GM23338 (cell line): Measurements from ENCODE around the gene HS1BP3.

ENCODE experiments used
- CREB1 ChIP-seq: fragments of 250-450 bp; sonication (Bioruptor Pico); IDR thresholded peaks from 2 replicates; pipeline ENCODE4 v1.5.0; 2020; ENCODE audit warnings: low read depth, mild to moderate bottlenecking, moderate library complexity
- EZH2 ChIP-seq: fragments of 200-600 bp; sonication (generic); IDR thresholded peaks from one replicate; pipeline ENCODE4 v1.8.0; 2017; ENCODE audit warnings: antibody characterized with exemption, mild to moderate bottlenecking, low read depth; ENCODE audit not compliant: unreplicated experiment
- EZH2phosphoT487 ChIP-seq: fragments of 200-600 bp; sonication (generic); IDR thresholded peaks from one replicate; pipeline ENCODE4 v1.8.1; 2018; ENCODE audit warnings: antibody characterized with exemption; ENCODE audit not compliant: unreplicated experiment
- JUNB ChIP-seq: IDR thresholded peaks from one replicate; pipeline ENCODE4 v1.6.1; 2016; ENCODE audit warnings: antibody characterized with exemption; ENCODE audit not compliant: unreplicated experiment
- NANOG ChIP-seq: IDR thresholded peaks from 2 replicates; pipeline ENCODE4 v1.6.1; 2016; ENCODE audit warnings: antibody characterized with exemption, borderline replicate concordance
- POLR2AphosphoS5 ChIP-seq: IDR thresholded peaks from 2 replicates; pipeline ENCODE4 v1.6.1; 2016; ENCODE audit warnings: antibody characterized with exemption, low read depth
- STAT1 ChIP-seq: IDR thresholded peaks from one replicate; pipeline ENCODE4 v1.6.1; 2016; ENCODE audit warnings: antibody characterized with exemption; ENCODE audit not compliant: unreplicated experiment
- TF ChIP-seq, protein P1 (sequence below), 2 experiments: fragments of 200-600 bp in 1 of 2; sonication (generic) in 1 of 2; conservative IDR thresholded peaks; 2 replicates each; pipeline versions ENCODE4 v1.5.1 to v1.6.1; 2016 to 2017; ENCODE audit warnings: antibody characterized with exemption in 2 of 2, low read depth in 2 of 2, mild to moderate bottlenecking in 2 of 2, moderate library complexity in 1 of 2
- TF ChIP-seq, protein P2 (sequence below): IDR thresholded peaks from one replicate; pipeline ENCODE4 v1.6.1; 2018; ENCODE audit warnings: antibody characterized with exemption; ENCODE audit not compliant: unreplicated experiment
- TF ChIP-seq, protein P3 (sequence below): IDR thresholded peaks from 2 replicates; pipeline ENCODE4 v1.6.1; 2016; ENCODE audit warnings: antibody characterized with exemption

DNA sequence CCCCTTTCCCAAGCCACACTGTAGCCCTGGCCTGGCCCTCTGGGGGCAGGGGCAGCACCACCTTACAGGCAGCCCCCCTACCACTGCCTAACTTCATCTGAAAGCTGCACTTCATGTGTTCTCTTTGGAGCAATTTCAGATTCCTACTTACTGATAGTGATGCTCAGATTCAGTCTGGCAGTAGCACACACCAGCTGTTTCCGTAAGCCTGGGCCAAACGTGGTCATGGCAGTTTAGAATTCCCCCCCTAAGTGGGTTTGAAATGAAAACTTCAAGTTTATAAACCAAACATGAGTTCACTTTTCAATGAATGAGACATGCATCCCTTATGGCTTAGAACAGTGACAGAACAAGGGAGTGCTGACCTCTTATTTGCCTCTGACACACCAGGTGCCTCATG lies 45.5 kb upstream of the HS1BP3 start:
- TF ChIP-seq, protein P1, sequence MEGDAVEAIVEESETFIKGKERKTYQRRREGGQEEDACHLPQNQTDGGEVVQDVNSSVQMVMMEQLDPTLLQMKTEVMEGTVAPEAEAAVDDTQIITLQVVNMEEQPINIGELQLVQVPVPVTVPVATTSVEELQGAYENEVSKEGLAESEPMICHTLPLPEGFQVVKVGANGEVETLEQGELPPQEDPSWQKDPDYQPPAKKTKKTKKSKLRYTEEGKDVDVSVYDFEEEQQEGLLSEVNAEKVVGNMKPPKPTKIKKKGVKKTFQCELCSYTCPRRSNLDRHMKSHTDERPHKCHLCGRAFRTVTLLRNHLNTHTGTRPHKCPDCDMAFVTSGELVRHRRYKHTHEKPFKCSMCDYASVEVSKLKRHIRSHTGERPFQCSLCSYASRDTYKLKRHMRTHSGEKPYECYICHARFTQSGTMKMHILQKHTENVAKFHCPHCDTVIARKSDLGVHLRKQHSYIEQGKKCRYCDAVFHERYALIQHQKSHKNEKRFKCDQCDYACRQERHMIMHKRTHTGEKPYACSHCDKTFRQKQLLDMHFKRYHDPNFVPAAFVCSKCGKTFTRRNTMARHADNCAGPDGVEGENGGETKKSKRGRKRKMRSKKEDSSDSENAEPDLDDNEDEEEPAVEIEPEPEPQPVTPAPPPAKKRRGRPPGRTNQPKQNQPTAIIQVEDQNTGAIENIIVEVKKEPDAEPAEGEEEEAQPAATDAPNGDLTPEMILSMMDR (conservative IDR thresholded peaks at IDR 0.05; ENCODE audit: low read depth in 2 of 2), result no peak
- no peak for TF ChIP-seq EZH2
- no peak for TF ChIP-seq POLR2AphosphoS5
- TF ChIP-seq, protein P2, sequence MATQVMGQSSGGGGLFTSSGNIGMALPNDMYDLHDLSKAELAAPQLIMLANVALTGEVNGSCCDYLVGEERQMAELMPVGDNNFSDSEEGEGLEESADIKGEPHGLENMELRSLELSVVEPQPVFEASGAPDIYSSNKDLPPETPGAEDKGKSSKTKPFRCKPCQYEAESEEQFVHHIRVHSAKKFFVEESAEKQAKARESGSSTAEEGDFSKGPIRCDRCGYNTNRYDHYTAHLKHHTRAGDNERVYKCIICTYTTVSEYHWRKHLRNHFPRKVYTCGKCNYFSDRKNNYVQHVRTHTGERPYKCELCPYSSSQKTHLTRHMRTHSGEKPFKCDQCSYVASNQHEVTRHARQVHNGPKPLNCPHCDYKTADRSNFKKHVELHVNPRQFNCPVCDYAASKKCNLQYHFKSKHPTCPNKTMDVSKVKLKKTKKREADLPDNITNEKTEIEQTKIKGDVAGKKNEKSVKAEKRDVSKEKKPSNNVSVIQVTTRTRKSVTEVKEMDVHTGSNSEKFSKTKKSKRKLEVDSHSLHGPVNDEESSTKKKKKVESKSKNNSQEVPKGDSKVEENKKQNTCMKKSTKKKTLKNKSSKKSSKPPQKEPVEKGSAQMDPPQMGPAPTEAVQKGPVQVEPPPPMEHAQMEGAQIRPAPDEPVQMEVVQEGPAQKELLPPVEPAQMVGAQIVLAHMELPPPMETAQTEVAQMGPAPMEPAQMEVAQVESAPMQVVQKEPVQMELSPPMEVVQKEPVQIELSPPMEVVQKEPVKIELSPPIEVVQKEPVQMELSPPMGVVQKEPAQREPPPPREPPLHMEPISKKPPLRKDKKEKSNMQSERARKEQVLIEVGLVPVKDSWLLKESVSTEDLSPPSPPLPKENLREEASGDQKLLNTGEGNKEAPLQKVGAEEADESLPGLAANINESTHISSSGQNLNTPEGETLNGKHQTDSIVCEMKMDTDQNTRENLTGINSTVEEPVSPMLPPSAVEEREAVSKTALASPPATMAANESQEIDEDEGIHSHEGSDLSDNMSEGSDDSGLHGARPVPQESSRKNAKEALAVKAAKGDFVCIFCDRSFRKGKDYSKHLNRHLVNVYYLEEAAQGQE, result no peak
- TF ChIP-seq CREB1, result no peak
- no peak for TF ChIP-seq EZH2phosphoT487
- TF ChIP-seq, protein P3, sequence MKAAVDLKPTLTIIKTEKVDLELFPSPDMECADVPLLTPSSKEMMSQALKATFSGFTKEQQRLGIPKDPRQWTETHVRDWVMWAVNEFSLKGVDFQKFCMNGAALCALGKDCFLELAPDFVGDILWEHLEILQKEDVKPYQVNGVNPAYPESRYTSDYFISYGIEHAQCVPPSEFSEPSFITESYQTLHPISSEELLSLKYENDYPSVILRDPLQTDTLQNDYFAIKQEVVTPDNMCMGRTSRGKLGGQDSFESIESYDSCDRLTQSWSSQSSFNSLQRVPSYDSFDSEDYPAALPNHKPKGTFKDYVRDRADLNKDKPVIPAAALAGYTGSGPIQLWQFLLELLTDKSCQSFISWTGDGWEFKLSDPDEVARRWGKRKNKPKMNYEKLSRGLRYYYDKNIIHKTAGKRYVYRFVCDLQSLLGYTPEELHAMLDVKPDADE, result no peak
- TF ChIP-seq JUNB, result no peak
- TF ChIP-seq STAT1, result no peak
- no peak for TF ChIP-seq NANOG
